GM19193 (cell line): Measurements from ENCODE around the gene PTPRN2.

Source experiments
- POLR2A ChIP-seq: IDR thresholded peaks from 4 replicates; pipeline ENCODE4 v1.6.1; 2011; ENCODE audit not compliant: insufficient read depth, insufficient read length; ENCODE audit errors: extremely low read depth

Gene PTPRN2

GRCh38 chr7:158401295-158401694 is 186.3 kb downstream of the PTPRN2 start:
- no peak for TF ChIP-seq POLR2A

GRCh38 chr7:158400601-158401225 is 186.9 kb downstream of the PTPRN2 start:
- TF ChIP-seq POLR2A, result no peak

GRCh38 chr7:158399762-158400161 is 187.9 kb downstream of the PTPRN2 start:
- TF ChIP-seq POLR2A, result no peak

- no peak for TF ChIP-seq POLR2A
Measured at GRCh38 chr7:158398750-158399149, 188.9 kb downstream of the PTPRN2 start.

- TF ChIP-seq POLR2A, result no peak
Measured at GRCh38 chr7:158397885-158398284, 189.7 kb downstream of the PTPRN2 start.

- TF ChIP-seq POLR2A, result no peak
Measured at GRCh38 chr7:158396982-158397862, 190.4 kb downstream of the PTPRN2 start.

GRCh38 chr7:158396301-158396905 is 191.2 kb downstream of the PTPRN2 start:
- TF ChIP-seq POLR2A, result no peak

- TF ChIP-seq POLR2A, result no peak
Measured at GRCh38 chr7:158395780-158396278, 191.8 kb downstream of the PTPRN2 start.

- TF ChIP-seq POLR2A, result no peak
Measured at GRCh38 chr7:158395349-158395748, 192.3 kb downstream of the PTPRN2 start.

GRCh38 chr7:158394936-158395335 is 192.7 kb downstream of the PTPRN2 start:
- TF ChIP-seq POLR2A, result no peak

GRCh38 chr7:158393926-158394625 is 193.5 kb downstream of the PTPRN2 start:
- TF ChIP-seq POLR2A, result no peak

- no peak for TF ChIP-seq POLR2A
Measured at GRCh38 chr7:158392251-158392650, 195.4 kb downstream of the PTPRN2 start.

- no peak for TF ChIP-seq POLR2A
Measured at GRCh38 chr7:158391541-158391940, 196.1 kb downstream of the PTPRN2 start.

GRCh38 chr7:158391141-158391540 is 196.5 kb downstream of the PTPRN2 start:
- no peak for TF ChIP-seq POLR2A

GRCh38 chr7:158390460-158390859 is 197.2 kb downstream of the PTPRN2 start:
- TF ChIP-seq POLR2A, result no peak
